ENCODE results near the gene TIMM44. TPM values are rescaled to one million over a fixed set of nuclear protein-coding genes. Genes with fewer than 3 reads are reported as not detected.
A peak's percentile ranks its signal among the peaks of the same experiment; 100 is the strongest.

Gene TIMM44
- total and polyA plus RNA-seq, 11 donors = 55.9 to 140 (median 72.9) TPM

DNA sequence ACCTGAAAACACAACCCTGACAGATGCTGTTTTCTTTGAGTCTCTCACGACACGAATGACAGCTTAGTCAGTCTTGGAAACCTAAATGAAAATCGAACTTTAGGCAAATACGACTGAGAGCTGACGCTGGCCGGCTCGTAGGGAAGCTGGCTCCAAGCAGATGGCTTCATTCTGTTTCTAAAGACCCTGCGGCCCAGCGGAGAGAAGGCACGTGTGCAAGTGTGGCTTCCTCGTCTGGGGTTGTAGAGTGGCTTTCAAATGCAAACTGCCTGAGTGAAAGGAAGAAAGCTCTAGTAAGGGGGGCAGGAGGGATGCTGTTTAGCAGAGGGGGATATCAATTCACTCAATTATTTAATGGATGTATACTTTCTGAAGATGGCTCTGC, 26.1 kb upstream of the TIMM44 start:
- H3K36me3 ChIP-seq = peaks cover 0 to 92% (median 65%) of the 10 kb centered on the region in 9 donors
- ATAC-seq (no peak), DNase-seq (no peak)
- no peak overlapping the region for H3K27ac ChIP-seq
- 92 to 93% (median 93%) methylated on average over 11 of the region's 11 CpGs for WGBS, 4 donors
- intact Hi-C loops (cut with DNase I) = loop anchor here in 2 of 10 donors (5.0 to 10.0 kb wide), 2 partner anchors 33 to 175 kb away; partner anchors contain the start of gene FBN3 (in 1 of the 2)
- H3K9me3 ChIP-seq = no peaks in the 10 kb centered on the region
- no peaks in the 10 kb centered on the region for H3K27me3 ChIP-seq
- TF ChIP-seq POLR2A (IDR thresholded peaks at IDR 0.05) = no peak
- TF ChIP-seq, protein P1, sequence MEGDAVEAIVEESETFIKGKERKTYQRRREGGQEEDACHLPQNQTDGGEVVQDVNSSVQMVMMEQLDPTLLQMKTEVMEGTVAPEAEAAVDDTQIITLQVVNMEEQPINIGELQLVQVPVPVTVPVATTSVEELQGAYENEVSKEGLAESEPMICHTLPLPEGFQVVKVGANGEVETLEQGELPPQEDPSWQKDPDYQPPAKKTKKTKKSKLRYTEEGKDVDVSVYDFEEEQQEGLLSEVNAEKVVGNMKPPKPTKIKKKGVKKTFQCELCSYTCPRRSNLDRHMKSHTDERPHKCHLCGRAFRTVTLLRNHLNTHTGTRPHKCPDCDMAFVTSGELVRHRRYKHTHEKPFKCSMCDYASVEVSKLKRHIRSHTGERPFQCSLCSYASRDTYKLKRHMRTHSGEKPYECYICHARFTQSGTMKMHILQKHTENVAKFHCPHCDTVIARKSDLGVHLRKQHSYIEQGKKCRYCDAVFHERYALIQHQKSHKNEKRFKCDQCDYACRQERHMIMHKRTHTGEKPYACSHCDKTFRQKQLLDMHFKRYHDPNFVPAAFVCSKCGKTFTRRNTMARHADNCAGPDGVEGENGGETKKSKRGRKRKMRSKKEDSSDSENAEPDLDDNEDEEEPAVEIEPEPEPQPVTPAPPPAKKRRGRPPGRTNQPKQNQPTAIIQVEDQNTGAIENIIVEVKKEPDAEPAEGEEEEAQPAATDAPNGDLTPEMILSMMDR (IDR thresholded peaks at IDR 0.05) = no peak
- peaks cover 0 to 17% (median 6%) of the 10 kb centered on the region in 12 donors for H3K4me1 ChIP-seq
- H3K4me3 ChIP-seq = no peak overlapping the region

DNA sequence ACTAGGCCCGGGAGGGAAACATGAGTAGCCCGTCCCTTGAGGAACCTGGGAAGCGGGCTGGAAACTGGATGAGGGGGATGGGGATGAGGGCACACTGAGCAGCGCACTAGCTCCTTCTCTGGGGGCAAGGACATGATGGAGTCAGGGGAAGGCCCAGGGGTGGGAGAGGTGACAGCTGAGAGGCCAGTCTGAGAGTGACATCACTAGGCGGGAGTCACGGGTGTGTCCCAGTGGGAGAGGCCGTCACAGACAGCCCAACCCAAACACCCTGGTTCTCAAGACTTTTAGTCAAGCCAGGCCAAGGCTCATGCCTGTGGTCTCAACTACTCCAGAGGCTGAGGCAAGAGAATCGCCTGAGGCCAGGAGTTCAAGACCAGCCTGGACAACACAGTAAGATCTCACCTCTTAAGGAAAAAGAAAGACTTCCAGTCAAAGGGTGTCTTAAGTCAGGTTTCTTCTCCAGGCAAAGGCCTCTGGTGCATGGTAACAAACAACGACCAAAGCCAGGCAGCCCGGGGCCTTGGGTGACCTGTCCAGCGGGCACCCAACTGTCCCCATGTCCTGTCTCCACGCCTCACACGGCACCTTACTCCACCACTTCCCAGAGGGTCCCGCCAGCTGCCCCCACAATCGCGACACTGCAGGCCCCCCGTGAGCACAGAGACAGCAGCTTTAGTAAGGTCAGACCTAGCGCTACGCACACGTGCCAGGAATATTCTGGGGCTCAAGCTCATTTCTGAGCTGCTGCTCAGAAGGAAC, 25.5 kb upstream of the TIMM44 start:
- Histone ChIP-seq H3K4me1 (peaks cover 0 to 11% (median under 1%) of the 10 kb centered on the region in 12 donors), H3K27me3 (no peaks in the 10 kb centered on the region), H3K36me3 (peaks cover 0 to 92% (median 69%) of the 10 kb centered on the region in 9 donors), H3K9me3 (no peaks in the 10 kb centered on the region), H3K4me3 (no peak overlapping the region), H3K27ac (no peak overlapping the region)
- WGBS, 4 donors = 81 to 90% (median 89%) methylated on average over 17 to 20 of the region's 20 CpGs
- intact Hi-C loops (cut with DNase I) = loop anchor here in 2 of 10 donors (5.0 to 10.0 kb wide), 2 partner anchors 33 to 176 kb away; partner anchors contain the start of gene FBN3 (in 1 of the 2)
- ATAC-seq (peak in 1 of 4 donors; percentile 6), DNase-seq (peak in 2 of 5 donors; percentile 18 to 42)
- TF ChIP-seq, protein P1 (IDR thresholded peaks at IDR 0.05) = no peak

DNA sequence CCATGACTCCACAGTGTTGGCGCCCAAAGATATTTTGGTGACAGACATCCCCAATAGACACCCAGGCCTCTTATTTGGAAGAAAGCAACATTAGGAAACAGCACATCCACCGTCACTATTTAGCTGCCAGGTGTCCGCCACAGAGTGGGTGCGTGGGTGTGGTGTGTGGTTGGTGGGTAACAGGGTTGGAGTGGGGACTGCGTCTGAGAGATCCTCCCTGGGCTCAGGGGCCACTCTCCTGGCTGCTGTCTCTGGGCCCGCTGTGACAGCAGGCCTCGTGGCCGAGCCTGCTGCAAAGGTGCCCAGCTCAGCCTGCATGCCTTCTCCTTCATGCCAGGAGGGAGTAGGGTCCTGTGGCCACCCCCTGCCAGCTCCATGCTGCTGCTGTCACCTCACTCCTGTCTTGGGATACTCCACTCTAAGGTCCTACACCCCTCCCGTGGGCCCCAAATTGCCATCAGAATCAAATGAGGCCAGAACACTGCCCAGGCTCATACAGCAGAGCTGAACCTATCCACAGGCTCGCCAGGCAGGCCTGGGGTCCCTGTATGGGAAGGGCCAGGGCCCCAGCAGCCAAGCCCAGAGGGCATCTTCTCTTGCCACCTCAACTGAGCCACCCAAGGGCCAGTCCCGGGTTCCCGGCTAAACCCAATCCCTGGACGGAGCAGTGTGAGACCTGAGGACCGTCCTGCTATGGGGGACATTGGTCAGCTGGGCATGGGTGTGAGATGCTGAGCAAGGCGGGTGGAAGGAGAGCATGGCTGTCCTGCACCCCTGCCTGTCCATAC, 24.7 kb upstream of the TIMM44 start:
- intact Hi-C loops (cut with DNase I) = loop anchor here in 2 of 10 donors (5.0 to 10.0 kb wide), 2 partner anchors 34 to 177 kb away; partner anchors contain the start of gene FBN3 (in 1 of the 2)
- DNase-seq (peak in 1 of 5 donors; percentile 27), ATAC-seq (peak in 1 of 4 donors; percentile 3)
- Histone ChIP-seq H3K27ac (no peak overlapping the region), H3K4me3 (no peak overlapping the region), H3K4me1 (peaks cover 0 to 5% (median 0%) of the 10 kb centered on the region in 12 donors), H3K36me3 (peaks cover 0 to 92% (median 69%) of the 10 kb centered on the region in 9 donors), H3K9me3 (no peaks in the 10 kb centered on the region), H3K27me3 (no peaks in the 10 kb centered on the region)
- 92 to 96% (median 93%) methylated on average over 14 to 15 of the region's 15 CpGs for WGBS, 4 donors
- TF ChIP-seq POLR2A (IDR thresholded peaks at IDR 0.05) = no peak
- TF ChIP-seq, protein P1 (IDR thresholded peaks at IDR 0.05) = no peak
